Measurements from ENCODE around the gene TSPO. TPM values are rescaled to one million over a fixed set of nuclear protein-coding genes. Genes with fewer than 3 reads are reported as not detected.
A peak's percentile ranks its signal among the peaks of the same experiment; 100 is the strongest.

The TSPO gene
- total RNA-seq, 4 donors from 2014 or later = 307 to 452 (median 365) TPM

DNA sequence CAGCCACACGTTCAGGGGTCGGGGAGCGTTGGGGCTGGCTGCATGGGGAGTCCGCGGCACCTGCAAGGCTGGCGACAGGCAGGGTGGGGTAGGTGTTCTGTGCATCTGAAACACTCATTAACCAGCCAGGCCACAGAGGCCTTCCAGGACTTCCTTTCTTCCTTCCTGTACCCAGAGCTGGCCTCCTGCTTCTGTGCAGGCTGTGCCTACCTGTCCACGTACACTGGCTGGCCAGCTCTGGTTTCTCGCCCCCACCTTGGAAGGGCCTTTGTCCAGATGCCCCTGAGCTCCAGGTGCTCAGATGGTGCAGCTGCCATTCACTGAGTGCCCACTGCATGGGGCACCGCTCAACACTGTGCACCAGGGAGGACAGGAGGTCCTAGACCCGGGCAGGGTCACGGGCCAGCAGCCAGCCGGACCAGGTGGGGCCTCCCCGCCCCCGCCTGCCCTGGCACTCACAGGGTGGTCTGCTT, 19.7 kb downstream of the TSPO start:
- WGBS, 2 donors (ENCODE audit: low coverage in 1 of 2) = 56 to 68% methylated on average over 7 to 9 of the region's 14 CpGs
- in situ Hi-C loops (cut with MboI; ENCODE audit: low pct_ligation_motif_present in 1 of 4, low pct_unique_long_range_greater_than_20kb in 1 of 4, low sequenced_read_pairs in 3 of 4) (no loop called here), intact Hi-C loops (cut with DNase I; ENCODE audit: low total_unique reads) (no loop called here)
- peak overlapping the region; percentile 81 to 91 (median 87) for H3K27ac ChIP-seq
- TF ChIP-seq, protein P1, sequence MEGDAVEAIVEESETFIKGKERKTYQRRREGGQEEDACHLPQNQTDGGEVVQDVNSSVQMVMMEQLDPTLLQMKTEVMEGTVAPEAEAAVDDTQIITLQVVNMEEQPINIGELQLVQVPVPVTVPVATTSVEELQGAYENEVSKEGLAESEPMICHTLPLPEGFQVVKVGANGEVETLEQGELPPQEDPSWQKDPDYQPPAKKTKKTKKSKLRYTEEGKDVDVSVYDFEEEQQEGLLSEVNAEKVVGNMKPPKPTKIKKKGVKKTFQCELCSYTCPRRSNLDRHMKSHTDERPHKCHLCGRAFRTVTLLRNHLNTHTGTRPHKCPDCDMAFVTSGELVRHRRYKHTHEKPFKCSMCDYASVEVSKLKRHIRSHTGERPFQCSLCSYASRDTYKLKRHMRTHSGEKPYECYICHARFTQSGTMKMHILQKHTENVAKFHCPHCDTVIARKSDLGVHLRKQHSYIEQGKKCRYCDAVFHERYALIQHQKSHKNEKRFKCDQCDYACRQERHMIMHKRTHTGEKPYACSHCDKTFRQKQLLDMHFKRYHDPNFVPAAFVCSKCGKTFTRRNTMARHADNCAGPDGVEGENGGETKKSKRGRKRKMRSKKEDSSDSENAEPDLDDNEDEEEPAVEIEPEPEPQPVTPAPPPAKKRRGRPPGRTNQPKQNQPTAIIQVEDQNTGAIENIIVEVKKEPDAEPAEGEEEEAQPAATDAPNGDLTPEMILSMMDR (IDR thresholded peaks at IDR 0.05) = peak in 2 of 5 experiments; percentile 14 to 26
- no peak for TF ChIP-seq POLR2AphosphoS5 (IDR thresholded peaks at IDR 0.05)
- peaks cover 0 to 14% (median 2%) of the 10 kb centered on the region in 4 donors for H3K36me3 ChIP-seq
- peak overlapping the region in 3 of 4 donors; percentile 14 to 43 (median 28) for H3K4me3 ChIP-seq
- H3K27me3 ChIP-seq = no peaks in the 10 kb centered on the region
- no peaks in the 10 kb centered on the region for H3K9me3 ChIP-seq
- DNase-seq = peak; percentile 67
- H3K4me1 ChIP-seq = peaks cover 0 to 16% (median 13%) of the 10 kb centered on the region in 4 donors

DNA sequence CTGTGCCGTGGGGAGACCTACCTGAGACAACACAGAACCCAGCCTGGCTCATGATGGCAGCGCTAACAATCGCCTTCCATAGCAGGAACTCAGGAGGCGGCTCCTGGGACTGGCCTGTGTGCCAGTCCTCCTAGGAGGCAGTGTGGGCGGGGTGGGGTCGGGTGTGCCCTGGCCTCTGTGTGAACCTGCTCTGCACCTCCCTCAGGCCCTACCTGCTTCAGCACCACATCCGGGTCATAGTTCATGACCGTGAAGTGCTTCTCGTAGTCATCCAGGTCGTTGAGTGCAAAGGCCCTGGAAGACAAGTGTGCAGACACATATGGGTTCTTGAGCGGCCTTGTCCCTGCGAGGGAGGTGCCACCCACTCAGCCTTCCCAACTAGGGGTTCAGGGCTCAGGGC, 20.2 kb downstream of the TSPO start:
- TF ChIP-seq POLR2AphosphoS5 (IDR thresholded peaks at IDR 0.05) (peak in 2 of 3 donors; percentile 45 to 67), POLR2A (IDR thresholded peaks at IDR 0.05) (peak; percentile 79), EP300 (IDR thresholded peaks at IDR 0.05; ENCODE audit: low read depth) (no peak)
- TF ChIP-seq, protein P1 (IDR thresholded peaks at IDR 0.05) = no peak
- DNase-seq = peak; percentile 86
- in situ Hi-C loops (cut with MboI; ENCODE audit: low pct_ligation_motif_present in 1 of 4, low pct_unique_long_range_greater_than_20kb in 1 of 4, low sequenced_read_pairs in 3 of 4) = no loop called here
- Histone ChIP-seq H3K27ac (peak overlapping the region; percentile 81 to 91 (median 87)), H3K36me3 (peaks cover 0 to 14% (median 2%) of the 10 kb centered on the region in 4 donors), H3K4me3 (peak overlapping the region in 3 of 4 donors; percentile 14 to 43 (median 28)), H3K9me3 (no peaks in the 10 kb centered on the region), H3K4me1 (peaks cover 0 to 16% (median 13%) of the 10 kb centered on the region in 4 donors), H3K27me3 (no peaks in the 10 kb centered on the region)
- intact Hi-C loops (cut with DNase I; ENCODE audit: low total_unique reads) = no loop called here
- 41 to 80% methylated on average over 1 to 9 of the region's 12 CpGs for WGBS, 2 donors (ENCODE audit: low coverage in 1 of 2)

DNA sequence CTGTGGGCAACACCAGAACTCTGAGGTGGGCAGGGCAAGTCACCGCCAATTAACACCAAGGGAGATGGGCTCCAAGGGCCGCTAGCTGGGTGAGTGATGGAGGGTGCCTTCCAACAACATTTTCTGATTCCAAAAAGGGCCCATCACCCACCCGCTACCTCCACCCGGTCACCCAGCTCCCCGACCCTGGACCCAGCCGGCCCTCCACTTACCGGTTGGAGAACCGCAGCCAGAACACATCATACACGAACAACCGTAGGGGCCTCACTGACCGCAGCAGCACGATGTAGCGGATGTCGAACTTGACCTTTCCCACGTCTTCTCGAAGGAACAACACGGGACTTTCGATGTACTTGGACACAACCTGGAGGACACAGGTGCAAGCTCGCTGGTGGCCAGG, 20.8 kb downstream of the TSPO start:
- no peak overlapping the region for H3K4me3 ChIP-seq
- intact Hi-C loops (cut with DNase I; ENCODE audit: low total_unique reads) = no loop called here
- TF ChIP-seq, protein P1 (IDR thresholded peaks at IDR 0.05) = no peak
- TF ChIP-seq EP300 (IDR thresholded peaks at IDR 0.05; ENCODE audit: low read depth) (no peak), POLR2A (IDR thresholded peaks at IDR 0.05) (no peak), POLR2AphosphoS5 (IDR thresholded peaks at IDR 0.05) (no peak)
- in situ Hi-C loops (cut with MboI; ENCODE audit: low pct_ligation_motif_present in 1 of 4, low pct_unique_long_range_greater_than_20kb in 1 of 4, low sequenced_read_pairs in 3 of 4) = no loop called here
- no peaks in the 10 kb centered on the region for H3K9me3 ChIP-seq
- H3K27ac ChIP-seq = peak overlapping the region; percentile 81 to 91 (median 87)
- 93% methylated on average over 19 of the region's 19 CpGs; no CpG with 5 or more reads in 1 of the 2 donors for WGBS, 2 donors (ENCODE audit: low coverage in 1 of 2)
- H3K27me3 ChIP-seq = no peaks in the 10 kb centered on the region
- H3K4me1 ChIP-seq = peaks cover 0 to 16% (median 13%) of the 10 kb centered on the region in 4 donors
- DNase-seq = no peak
- H3K36me3 ChIP-seq = peaks cover 0 to 14% (median 2%) of the 10 kb centered on the region in 4 donors

DNA sequence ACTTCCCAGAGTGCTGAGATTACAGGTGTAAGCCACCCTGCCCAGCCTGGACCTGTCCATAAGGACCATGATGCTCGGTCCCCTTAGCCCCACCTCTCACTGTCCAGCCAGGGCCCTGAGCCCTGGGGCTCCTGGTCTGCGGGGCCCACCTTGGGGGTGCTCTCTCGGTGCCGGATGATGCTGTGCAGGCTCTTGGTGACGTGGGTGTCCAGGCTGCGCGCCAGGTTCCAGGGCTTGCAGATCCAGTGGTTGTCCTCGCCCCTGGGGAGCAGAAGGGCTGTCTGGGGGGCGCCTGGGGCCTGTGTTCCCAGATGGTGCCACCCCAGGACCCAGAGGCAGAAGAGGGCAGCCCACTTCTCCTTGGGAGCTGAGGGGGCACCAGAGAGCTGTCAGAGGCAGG, 22.2 kb downstream of the TSPO start:
- Histone ChIP-seq H3K4me1 (peaks cover 0 to 16% (median 13%) of the 10 kb centered on the region in 4 donors), H3K4me3 (no peak overlapping the region), H3K27ac (no peak overlapping the region), H3K36me3 (peaks cover 0 to 14% (median 3%) of the 10 kb centered on the region in 4 donors), H3K27me3 (no peaks in the 10 kb centered on the region), H3K9me3 (no peaks in the 10 kb centered on the region)
- whole genome bisulfite sequencing, 2 donors (ENCODE audit: low coverage in 1 of 2) = 96% methylated on average over 5 of the region's 9 CpGs; no CpG with 5 or more reads in 1 of the 2 donors
- in situ Hi-C loops (cut with MboI; ENCODE audit: low pct_ligation_motif_present in 1 of 4, low pct_unique_long_range_greater_than_20kb in 1 of 4, low sequenced_read_pairs in 3 of 4) = no loop called here
- intact Hi-C loops (cut with DNase I; ENCODE audit: low total_unique reads) = no loop called here
- DNase-seq = no peak
- TF ChIP-seq EP300 (IDR thresholded peaks at IDR 0.05; ENCODE audit: low read depth) (no peak), POLR2A (IDR thresholded peaks at IDR 0.05) (no peak)
